Brain microvascular endothelial cell (primary cell): ENCODE measurements around the gene USB1.

Experiments
- DNase-seq: peaks from one replicate; pipeline ENCODE4 v3.0.0-alpha.2; 2020
- H3K27ac ChIP-seq: fragments of 250-450 bp; sonication (Bioruptor Pico); 2 replicates; pipeline ENCODE4 v1.5.1; 2020; ENCODE audit warnings: mild to moderate bottlenecking, moderate library complexity
- H3K27me3 ChIP-seq: fragments of 250-450 bp; sonication (Bioruptor Pico); replicated peaks from 2 replicates; pipeline ENCODE4 v1.5.1; 2020; ENCODE audit warnings: mild to moderate bottlenecking
- H3K36me3 ChIP-seq: fragments of 250-450 bp; sonication (Bioruptor Pico); replicated peaks from 2 replicates; pipeline ENCODE4 v1.5.1; 2020; ENCODE audit warnings: mild to moderate bottlenecking
- H3K4me3 ChIP-seq: 2 replicates; pipeline ENCODE4 v1.5.1; 2011; ENCODE audit warnings: low read depth, mild to moderate bottlenecking, control low read depth, low read length, moderate library complexity
- CTCF ChIP-seq: IDR thresholded peaks from 2 replicates; pipeline ENCODE4 v1.5.1; 2011; ENCODE audit warnings: low read depth, mild to moderate bottlenecking, moderate library complexity, low read length, control low read depth, inconsistent platforms; ENCODE audit errors: missing control alignments
- in situ Hi-C: cut with HindIII; loops from 2 replicates; pipeline ENCODE4 v1.10.0; 2017; ENCODE audit warnings: low sequenced_read_pairs, low pct_ligation_motif_present

Gene USB1

GRCh38 chr16:57981636-57982035 lies 19.6 kb upstream of the USB1 start:
- no peaks in the 10 kb centered on the region for H3K36me3 ChIP-seq
- in situ Hi-C loops, result no loop called here
- H3K27me3 ChIP-seq, result no peaks in the 10 kb centered on the region
- H3K27ac ChIP-seq, result no peak overlapping the region
- no peak overlapping the region for H3K4me3 ChIP-seq
- TF ChIP-seq CTCF, result no peak
- DNase-seq, result no peak

GRCh38 chr16:57982385-57982784 lies 18.8 kb upstream of the USB1 start:
- TF ChIP-seq CTCF, result no peak
- Histone ChIP-seq H3K27me3 (no peaks in the 10 kb centered on the region), H3K27ac (no peak overlapping the region), H3K36me3 (no peaks in the 10 kb centered on the region), H3K4me3 (no peak overlapping the region)
- no peak for DNase-seq
- in situ Hi-C loops, result no loop called here

- no peak for TF ChIP-seq CTCF
- Histone ChIP-seq H3K27ac (no peak overlapping the region), H3K4me3 (peak overlapping the region; percentile 57)
These were observed 16.6 kb upstream of the USB1 start for GRCh38 chr16:57984443-57985203.

GRCh38 chr16:57985204-57986181 lies 15.7 kb upstream of the USB1 start:
- H3K27me3 ChIP-seq, result no peaks in the 10 kb centered on the region
- DNase-seq, result no peak
- peak overlapping the region; percentile 57 for H3K4me3 ChIP-seq
- H3K27ac ChIP-seq, result no peak overlapping the region
- H3K36me3 ChIP-seq, result no peaks in the 10 kb centered on the region
- in situ Hi-C loops, result no loop called here
- no peak for TF ChIP-seq CTCF

More at GRCh38 chr16:57984443-57985203, 16.6 kb upstream of the USB1 start:
- Histone ChIP-seq H3K36me3 (no peaks in the 10 kb centered on the region), H3K27me3 (no peaks in the 10 kb centered on the region)
- DNase-seq, result peak; percentile 57
- in situ Hi-C loops, result no loop called here

- Histone ChIP-seq H3K27ac (no peak overlapping the region), H3K36me3 (no peaks in the 10 kb centered on the region), H3K27me3 (no peaks in the 10 kb centered on the region), H3K4me3 (no peak overlapping the region)
- no peak for DNase-seq
- no peak for TF ChIP-seq CTCF
- in situ Hi-C loops, result no loop called here
These were observed 15.0 kb upstream of the USB1 start for GRCh38 chr16:57986196-57986595.
